ENCODE results near the gene HACD2. TPM values are rescaled to one million over a fixed set of nuclear protein-coding genes. Genes with fewer than 3 reads are reported as not detected.

The HACD2 gene
- total and polyA plus RNA-seq, 9 of the 15 experiments (the other 6 are each of a cell fraction or from before 2014, with no cell fraction given) = 1.3 to 10.5 (median 3.8) TPM

DNA sequence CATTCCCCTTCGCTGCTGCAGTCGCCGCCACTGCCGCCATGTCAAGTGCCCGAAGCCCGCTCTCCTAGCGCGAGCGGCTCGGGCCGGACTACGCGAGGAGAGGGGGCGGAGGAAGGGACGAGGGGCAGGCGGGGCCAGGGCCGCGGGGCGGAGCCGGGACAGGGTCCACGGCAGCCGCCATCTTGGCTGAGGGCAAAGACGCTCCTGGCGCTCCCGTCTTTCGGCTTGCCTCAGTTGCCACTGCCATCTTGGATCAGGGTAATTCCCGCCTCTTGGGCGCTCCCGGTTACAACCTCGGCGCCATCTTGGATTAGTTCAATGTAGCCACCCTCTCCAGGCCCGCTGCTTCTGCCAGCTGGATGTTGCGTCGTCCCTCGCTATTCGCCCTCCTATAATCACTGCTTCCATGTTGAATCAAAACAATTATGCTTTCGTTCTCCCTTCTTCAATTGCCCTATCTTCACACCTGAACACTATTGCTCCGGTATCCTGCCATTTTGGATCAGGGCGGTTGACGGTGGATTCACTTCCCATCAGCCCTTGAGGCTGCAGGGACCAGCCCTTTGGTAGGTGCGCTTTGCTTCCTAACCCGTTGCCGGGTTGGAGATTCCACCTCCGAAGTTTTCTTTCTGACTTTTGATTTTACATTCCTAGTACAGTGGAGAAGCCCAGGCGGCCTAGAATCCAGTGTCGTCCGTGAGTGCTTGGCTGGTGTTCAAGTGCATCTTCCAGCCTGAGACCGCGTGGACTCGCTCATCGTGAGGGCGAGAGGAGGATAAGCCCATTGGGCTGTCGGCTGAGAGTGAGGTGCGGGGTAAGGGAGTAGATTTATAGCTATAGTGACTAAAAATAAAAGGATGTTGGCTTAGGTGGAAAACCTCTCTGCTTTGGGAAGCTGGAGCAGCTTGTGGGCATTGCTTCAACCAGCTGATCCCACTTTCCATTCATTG is at the start of gene HACD2 (continued):
- TF ChIP-seq, protein P1, sequence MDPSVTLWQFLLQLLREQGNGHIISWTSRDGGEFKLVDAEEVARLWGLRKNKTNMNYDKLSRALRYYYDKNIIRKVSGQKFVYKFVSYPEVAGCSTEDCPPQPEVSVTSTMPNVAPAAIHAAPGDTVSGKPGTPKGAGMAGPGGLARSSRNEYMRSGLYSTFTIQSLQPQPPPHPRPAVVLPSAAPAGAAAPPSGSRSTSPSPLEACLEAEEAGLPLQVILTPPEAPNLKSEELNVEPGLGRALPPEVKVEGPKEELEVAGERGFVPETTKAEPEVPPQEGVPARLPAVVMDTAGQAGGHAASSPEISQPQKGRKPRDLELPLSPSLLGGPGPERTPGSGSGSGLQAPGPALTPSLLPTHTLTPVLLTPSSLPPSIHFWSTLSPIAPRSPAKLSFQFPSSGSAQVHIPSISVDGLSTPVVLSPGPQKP (CRISPR knock-in tag; IDR thresholded peaks at IDR 0.05) = no peak
- TF ChIP-seq SMC3 (conservative IDR thresholded peaks at IDR 0.05; ENCODE audit: insufficient read depth, low read depth, low read length) (no peak), HCFC1 (IDR thresholded peaks at IDR 0.05; ENCODE audit: low read depth, low read length) (peak; percentile 84), SMAD2 (IDR thresholded peaks at IDR 0.05; ENCODE audit: low read depth, low read length) (no peak), ZNF586 (CRISPR knock-in tag; conservative IDR thresholded peaks at IDR 0.05) (no peak), SMAD3 (CRISPR knock-in tag; conservative IDR thresholded peaks at IDR 0.05) (no peak; the same call in 1 of the 2 replicates), SRSF3 (IDR thresholded peaks at IDR 0.05; ENCODE audit: insufficient read depth, low read length) (no peak), TCF7L2 (IDR thresholded peaks at IDR 0.05; ENCODE audit: low read depth, low read length) (no peak), ZC3H8 (IDR thresholded peaks at IDR 0.05) (0 out of 2 replicates have a peak, but pooled peaks have one; percentile 40), ETV5 (CRISPR knock-in tag; IDR thresholded peaks at IDR 0.05; ENCODE audit: low read depth) (0 out of 2 replicates have a peak, but pooled peaks have one; percentile 29), ZEB2 (IDR thresholded peaks at IDR 0.05) (no peak), FOXK2 (conservative IDR thresholded peaks at IDR 0.05 in 1 of 2, IDR thresholded peaks at IDR 0.05 in 1 of 2; ENCODE audit: low read depth in 2 of 2) (peak; percentile 52 to 80; a peak in 3 of 4 replicates), YY1 (IDR thresholded peaks at IDR 0.05; ENCODE audit: borderline replicate concordance in 1 of 3, control insufficient read depth in 1 of 3, extremely low read depth in 1 of 3, insufficient read depth in 3 of 3, insufficient read length in 1 of 3, insufficient replicate concordance in 2 of 3, low read depth in 1 of 3, low read length in 2 of 3) (peak; percentile 96 to 99 (median 97)), TAF9B (IDR thresholded peaks at IDR 0.05; ENCODE audit: partially characterized antibody) (peak; percentile 44), RBFOX2 (IDR thresholded peaks at IDR 0.05; ENCODE audit: low read depth, low read length) (peak; percentile 94), ZNF551 (CRISPR knock-in tag; IDR thresholded peaks at IDR 0.05) (no peak), ZNF707 (CRISPR knock-in tag; conservative IDR thresholded peaks at IDR 0.05) (no peak), CSDE1 (IDR thresholded peaks at IDR 0.05) (peak in 1 of 2 experiments; percentile 99; a peak in 2 of 4 replicates), SPI1 (IDR thresholded peaks at IDR 0.05; ENCODE audit: borderline replicate concordance, low read depth, low read length) (0 out of 2 replicates have a peak, but pooled peaks have one; percentile 34), ASH1L (IDR thresholded peaks at IDR 0.05; ENCODE audit: borderline replicate concordance, low read depth, partially characterized antibody) (peak; percentile 64)
- TF ChIP-seq, protein P2, sequence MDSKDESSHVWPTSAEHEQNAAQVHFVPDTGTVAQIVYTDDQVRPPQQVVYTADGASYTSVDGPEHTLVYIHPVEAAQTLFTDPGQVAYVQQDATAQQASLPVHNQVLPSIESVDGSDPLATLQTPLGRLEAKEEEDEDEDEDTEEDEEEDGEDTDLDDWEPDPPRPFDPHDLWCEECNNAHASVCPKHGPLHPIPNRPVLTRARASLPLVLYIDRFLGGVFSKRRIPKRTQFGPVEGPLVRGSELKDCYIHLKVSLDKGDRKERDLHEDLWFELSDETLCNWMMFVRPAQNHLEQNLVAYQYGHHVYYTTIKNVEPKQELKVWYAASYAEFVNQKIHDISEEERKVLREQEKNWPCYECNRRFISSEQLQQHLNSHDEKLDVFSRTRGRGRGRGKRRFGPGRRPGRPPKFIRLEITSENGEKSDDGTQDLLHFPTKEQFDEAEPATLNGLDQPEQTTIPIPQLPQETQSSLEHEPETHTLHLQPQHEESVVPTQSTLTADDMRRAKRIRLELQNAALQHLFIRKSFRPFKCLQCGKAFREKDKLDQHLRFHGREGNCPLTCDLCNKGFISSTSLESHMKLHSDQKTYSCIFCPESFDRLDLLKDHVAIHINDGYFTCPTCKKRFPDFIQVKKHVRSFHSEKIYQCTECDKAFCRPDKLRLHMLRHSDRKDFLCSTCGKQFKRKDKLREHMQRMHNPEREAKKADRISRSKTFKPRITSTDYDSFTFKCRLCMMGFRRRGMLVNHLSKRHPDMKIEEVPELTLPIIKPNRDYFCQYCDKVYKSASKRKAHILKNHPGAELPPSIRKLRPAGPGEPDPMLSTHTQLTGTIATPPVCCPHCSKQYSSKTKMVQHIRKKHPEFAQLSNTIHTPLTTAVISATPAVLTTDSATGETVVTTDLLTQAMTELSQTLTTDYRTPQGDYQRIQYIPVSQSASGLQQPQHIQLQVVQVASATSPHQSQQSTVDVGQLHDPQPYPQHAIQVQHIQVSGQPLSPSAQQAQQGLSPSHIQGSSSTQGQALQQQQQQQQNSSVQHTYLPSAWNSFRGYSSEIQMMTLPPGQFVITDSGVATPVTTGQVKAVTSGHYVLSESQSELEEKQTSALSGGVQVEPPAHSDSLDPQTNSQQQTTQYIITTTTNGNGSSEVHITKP (IDR thresholded peaks at IDR 0.05; ENCODE audit: partially characterized antibody) = peak; percentile 98
- TF ChIP-seq, protein P3, sequence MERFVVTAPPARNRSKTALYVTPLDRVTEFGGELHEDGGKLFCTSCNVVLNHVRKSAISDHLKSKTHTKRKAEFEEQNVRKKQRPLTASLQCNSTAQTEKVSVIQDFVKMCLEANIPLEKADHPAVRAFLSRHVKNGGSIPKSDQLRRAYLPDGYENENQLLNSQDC (CRISPR knock-in tag; IDR thresholded peaks at IDR 0.05) = no peak
